Stimulated activated CD4-positive, alpha-beta T cell treated with anti-CD3 and anti-CD28 coated beads, Interleukin-1b, Interleukin-23, amount 100 ng/mL, for 48 hours (primary cell): Measurements from ENCODE around the gene TFDP2.
"Not testable (repeated sequence)": the region's sequence is repeated elsewhere in the genome, so short reads cannot be mapped to it uniquely, and the experiment has no call there.

Experiments used
- DNase-seq: peaks from one replicate; pipeline ENCODE4 v3.0.0-alpha.2; 2020

The TFDP2 gene

DNA sequence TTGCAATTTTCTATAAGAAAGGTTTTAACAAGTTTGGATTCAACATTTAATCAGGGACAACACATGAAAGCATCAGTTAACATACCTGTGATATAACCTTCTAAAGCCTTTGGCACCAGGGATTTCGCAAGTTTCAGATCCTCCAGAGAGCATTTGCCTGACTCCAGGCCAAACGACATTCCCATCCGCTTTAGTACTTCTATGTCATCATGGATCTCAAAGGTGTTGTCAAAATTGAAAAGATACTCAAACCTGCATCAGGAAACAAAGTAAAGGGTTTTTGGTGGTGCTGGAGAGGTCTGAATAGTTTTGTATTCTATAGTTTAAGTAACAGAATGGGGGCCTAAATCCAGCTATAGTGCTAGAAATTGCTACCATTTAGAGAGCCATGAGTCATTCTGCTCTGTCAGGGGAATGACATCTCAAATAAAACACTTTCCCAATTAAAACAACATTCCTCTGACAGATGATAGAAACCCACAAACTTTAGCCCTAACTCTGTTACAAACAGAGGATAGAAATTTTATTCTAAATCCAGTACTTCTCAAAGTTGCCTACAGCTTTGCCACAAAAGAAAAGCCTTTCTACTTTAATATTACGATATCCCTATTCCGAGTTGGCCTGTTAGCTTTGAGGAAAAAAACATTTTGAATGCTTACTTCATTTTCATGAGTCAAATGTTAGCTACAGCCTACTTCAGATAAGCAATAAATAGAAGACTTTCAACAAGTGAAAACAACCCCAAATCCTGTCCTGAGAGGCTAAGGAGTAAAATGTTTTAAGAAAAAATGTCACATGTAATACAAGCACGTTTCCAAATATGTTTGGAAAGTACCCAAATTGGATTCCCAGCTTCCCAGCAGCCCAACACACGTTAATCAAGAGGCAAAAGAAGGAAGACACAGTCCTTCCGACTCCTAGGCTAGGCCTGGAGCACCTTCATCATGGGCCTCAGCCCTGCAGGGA, 189.5 kb downstream of the TFDP2 start:
- DNase-seq = no peak

DNA sequence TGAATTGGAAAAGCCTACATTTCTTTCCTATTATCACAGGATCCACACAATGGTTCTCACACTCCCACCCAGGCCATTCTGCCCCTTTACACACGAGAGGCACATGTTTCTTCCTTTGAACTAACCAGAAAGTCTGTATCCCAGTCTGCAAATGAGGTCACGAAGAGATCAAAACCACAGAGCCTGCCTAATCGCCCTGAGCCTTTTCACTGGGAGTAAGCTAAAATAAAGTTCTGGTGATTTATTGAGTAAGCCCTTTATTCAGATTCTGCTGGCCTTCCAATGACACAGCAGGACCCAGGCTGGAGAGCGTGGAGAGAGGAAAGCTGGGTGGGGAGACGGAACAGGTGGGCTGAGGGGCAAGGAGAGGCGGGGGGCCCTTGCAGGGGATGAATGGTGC, 194.2 kb downstream of the TFDP2 start:
- no peak for DNase-seq

DNA sequence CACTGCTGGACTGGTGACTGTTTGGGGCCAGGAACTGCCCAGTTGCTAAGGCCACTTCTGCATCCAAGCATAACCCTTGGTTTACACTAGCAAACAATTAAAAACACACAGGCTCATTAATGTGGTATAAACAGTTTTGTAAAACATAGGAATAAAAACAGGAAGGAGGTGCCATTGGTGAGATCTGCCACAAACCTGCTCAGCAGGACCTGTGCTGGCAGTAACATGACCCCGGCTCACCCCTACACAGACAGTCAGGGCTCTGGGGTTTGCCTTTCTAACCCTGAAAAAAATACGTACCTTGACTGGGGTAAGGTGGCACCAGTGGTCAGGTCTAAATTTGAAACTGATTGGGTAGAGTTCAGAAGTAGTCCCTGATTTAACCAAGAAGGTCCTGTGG, 196.7 kb downstream of the TFDP2 start:
- DNase-seq = no peak

DNA sequence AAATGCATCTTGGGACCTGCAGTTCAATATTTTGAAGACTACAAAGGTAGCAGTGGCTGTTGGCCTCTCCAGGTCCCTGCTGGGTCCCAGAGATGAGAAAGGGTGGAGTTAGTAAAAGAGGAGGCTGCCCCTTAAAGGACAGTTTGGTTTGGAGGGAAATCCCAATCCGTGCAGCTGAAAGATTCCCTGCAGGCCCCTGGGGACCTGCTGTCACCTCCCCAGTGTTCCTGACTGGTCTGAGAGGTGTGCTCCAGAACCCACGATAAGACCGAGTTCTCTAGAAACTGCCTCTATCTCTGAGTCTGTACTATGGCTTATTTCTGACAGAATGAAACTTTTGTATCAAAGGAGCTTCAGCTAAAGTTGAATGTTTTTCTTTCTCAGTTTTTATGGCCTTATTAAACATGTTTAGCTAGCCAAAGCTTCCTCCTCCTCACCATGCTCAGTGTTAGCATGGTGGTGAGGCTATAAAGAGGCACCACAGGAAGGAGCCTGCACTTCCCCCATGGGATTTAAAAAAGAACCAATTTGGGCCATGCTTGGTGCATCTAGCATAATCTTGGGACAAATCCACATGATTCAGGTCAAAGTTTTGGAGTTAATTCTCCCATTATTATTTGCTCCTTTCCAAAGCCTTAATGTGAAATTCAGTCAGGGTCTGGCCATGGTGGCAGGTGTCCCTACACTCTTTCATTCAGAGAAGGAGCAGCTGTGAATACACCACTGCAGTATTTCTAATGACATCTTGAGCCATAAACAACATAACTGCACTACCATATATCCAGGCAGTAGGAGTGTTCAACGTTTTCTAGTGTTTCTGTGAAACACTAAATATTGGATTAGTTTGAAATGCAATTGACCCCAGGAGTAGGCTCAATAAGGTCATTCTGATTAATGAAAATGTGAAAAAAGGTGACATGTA, 198.5 kb downstream of the TFDP2 start:
- no peak for DNase-seq

DNA sequence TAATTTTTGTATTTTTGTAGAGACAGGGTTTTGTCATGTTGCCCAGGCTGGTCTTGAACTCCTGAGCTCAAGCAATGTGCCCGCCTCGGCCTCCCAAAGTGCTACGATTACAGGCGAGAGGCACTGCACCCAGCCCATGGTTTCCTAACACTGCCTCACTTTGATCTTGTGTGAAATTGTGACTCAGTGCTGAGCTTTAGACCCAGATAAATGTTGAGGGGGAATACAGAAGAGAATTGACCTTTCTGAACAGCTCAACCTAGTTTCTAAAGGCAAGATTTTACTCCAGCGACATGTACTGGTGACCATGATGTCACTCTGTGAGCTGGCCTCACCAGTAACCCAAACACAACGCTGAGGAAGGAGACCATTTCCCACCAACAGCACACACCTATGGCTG, 199.4 kb downstream of the TFDP2 start:
- no peak for DNase-seq

DNA sequence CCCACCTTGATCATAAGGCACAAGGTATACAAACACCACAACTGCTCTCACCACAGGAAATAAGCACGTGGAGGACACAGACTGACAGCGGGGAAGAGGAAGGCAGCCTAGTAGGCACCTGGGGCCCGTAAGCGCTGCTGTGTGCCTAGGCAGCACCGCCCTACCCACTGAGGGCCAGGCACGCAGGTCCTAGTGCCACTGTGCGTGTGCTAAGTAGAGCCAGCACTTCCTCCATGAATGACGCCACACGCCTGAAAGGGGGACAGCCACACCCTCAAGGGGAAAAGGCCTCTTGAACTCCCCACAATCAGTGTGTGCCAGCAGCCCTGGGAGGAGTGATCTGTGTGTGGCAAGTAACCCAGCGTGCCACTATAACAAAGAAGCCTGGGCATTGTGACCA, 199.9 kb downstream of the TFDP2 start:
- no peak for DNase-seq

DNA sequence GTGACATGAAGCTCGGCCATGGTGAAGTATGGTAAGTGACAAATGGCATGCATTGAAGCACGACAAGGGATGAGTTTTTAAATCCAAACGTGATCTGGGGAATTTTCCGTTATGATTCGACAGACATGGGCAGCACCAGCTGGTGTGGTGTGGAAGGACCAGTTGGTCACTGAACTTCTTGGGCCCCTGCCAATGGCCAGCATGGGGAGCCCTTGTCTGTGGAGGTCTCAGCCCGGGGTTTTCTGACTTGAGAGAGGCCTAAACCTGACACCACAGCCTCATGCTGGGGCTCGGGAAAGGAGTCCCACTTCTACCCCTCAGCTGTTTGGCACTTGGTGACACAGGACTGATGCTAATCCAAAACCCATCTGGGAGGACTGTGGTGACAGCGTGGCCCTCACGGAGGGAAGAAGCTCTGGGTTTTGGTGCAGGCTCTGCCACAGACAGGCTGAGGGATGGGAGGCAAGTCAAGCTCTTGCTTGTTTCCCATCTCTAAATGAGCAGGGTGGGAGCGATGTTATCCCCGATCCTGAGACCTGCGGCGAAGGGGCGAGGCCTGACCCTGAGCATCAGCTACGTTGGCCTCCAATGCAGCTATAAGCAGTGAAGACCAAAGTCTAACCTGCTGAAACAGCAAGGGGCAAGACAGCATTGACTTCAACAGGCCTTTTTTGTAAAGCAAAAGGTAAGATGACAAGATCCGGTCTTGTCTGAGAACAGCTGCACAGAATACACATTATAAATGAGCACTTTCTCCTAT, 203.4 kb downstream of the TFDP2 start:
- no peak for DNase-seq

DNA sequence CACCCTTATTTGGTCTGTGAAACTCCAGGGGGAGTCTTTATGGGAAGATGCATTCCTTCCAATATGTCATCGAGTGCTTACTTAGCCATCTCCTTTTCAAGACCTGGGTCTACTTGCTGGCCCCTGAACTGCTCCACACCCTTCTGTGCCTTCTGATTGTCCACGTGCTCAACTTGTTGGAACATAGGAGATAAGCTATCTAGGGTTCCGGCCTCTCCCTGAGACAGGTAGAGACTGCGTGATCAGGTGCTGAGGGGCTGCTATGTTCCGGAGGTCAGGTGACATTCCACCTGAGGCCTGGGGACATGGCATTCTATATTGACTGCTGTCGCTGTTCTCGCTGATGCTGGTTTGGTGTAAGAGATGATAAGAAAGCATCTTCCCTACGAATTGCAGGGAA, 207.3 kb downstream of the TFDP2 start:
- DNase-seq = no peak

DNA sequence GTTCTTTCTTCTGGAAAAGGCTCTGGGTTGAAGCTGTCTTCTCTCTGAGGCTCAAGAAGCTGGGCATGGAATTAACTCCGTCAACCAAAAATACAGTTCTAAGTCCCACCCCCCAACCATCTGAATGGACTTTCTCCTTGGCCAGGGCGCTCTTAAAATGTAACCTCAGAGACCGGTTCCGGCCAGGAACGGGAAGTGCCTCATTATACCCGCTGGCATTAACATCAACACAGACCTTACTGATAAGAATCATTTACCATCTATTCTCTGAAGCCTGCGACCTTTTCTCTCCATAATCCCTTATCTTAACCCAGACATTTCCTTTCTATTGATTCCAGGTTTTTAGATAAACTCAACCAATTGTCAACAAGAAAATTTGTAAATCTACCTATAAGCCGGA, 208.3 kb downstream of the TFDP2 start:
- DNase-seq = no peak

DNA sequence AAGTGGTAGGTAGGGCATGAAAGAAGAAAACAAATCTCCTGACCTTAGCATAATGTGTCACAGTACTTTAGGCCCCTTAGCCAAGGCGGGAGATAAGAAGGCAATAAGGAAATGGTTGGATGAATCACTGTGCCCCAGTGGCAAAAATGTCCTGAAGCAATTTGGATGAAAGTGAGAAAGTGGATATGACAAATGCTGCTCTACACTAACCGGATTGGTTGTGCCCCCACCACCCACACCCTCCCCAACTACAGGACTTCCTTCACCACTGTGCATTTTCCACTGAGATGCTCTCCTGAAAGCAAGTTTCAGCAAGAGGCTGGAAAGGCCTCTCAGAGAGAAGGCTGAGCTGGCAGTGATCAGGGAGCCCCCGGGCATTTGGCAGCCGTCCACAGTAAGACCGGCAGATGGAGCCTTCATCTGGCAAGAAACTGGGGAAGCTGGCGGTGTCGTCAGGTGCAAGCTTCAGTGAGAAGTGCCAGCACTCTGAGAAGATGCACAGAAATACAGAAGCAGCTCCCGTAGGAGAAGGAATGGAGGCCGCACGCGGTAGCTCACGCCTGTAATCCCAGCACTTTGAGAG, 209.1 kb downstream of the TFDP2 start:
- DNase-seq = peak; percentile 74

DNA sequence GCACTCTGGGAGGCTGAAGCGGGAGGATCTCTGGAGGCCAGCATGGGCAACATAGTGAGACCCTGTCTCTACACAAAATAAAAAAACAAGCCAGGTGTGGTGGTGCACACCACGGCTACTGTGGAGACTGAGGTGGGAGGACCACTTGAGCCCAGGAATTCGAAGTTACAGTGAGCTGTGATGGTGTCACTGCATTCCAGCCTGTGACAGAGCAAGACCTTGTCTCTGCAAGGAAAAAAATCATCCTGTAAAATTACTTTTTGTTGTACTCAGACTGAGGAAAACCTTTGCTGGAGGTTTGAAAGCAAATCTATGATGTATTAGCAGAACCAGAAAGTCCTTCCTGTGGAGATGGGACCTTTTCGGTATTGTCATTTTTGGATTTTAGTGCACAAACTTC, 209.6 kb downstream of the TFDP2 start:
- no peak for DNase-seq

DNA sequence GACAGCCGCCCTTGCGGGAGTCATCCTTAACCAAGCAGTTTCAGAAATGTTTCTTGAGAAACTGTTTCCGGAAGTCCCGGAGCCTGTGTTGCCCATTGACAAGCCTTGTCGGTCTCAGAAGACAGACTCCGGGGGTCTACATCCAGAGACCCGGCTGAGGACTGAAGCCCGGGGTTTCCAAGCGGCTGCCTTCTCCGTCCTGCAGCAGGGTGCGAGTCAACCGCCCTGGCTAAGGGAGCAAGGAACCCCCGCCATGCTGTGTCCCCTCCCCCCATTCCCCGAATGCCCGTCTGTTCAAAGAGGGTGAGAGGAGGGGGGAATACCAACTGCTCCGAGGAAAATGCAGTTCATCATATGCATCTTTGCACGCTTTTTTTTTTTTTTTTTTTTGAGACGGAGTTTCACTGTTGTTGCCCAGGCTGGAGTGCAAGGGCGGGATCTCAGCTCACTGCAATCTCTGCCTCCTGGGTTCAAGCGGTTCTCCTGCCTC, 211.3 kb downstream of the TFDP2 start:
- DNase-seq = no peak

DNA sequence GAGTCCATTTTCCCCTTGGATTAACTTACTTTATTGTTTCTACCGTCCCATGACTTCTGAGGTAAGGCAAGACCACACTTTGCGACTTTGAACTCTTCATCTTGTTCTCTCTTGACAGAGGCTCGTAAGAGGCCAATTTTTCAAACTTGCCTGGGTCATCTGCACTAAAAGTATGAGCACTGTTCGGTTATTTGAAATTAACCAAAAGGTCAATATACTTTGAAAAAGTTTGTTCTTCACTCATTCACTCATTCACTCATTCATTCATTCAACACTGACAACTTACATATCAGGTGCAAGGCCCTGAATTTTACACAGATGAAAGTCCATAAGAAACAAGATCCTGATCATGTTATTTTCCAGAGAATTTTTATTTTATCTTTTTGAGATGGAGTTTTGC, 215.0 kb downstream of the TFDP2 start:
- no peak for DNase-seq

DNA sequence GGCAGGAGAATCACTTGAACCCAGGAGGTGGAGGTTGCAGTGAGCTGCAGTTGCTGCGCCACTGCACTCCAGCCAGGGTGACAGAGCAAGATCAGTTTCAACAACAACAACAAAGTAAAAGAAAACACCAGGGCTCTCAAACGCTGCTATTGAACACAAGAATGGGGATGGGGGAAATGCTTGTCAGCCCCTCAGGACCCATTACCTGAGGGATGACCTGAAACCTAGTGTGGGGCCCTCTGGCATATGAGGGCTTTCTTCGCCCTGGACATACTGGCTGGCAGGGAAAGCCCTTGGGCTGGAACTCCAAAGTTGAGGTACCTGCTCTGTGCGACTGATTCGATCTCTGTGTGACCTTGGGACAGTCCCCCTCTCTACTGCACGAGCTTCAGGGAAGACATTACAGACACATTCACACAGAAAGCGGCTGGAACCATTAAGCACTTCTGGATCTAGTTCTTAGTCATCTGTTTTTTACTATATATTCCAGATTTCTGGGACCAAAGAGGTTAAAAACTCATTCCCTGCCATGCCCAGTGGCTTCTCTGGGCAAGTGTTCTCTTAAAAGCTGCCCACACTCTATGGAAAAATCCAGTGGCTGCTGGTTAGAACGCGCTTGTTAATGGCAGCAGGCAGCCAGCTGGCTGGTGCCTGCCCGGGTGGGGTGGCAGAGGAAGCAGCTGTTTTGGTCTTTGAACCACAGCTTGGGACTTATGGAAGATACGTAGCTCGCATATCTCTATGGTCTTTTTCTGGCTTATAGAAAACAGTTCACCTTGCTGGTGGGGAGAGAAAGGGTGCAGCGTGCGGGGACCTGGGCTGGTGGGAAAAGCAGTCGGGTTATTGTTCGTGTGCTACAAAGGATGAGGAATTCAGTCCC, 215.7 kb downstream of the TFDP2 start:
- no peak for DNase-seq

DNA sequence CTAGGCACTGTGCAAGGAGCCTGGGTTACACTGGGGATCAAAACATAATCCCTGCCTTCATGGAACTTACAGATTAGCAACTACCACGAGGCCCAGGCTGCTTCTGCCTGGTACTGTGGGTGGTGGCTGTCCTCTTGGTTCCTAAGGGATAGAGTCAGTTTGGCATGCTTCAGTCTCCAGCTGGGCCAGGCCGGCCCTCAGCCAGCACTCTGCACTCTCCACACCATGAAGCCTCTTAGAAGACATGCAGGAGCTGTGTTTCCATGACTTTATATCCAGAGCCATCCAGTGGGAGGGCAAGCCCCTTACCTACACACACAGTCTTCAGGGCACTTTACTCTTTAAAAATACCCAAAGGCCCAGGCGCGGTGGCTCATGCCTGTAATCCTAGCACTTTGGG, 218.5 kb downstream of the TFDP2 start:
- no peak for DNase-seq

DNA sequence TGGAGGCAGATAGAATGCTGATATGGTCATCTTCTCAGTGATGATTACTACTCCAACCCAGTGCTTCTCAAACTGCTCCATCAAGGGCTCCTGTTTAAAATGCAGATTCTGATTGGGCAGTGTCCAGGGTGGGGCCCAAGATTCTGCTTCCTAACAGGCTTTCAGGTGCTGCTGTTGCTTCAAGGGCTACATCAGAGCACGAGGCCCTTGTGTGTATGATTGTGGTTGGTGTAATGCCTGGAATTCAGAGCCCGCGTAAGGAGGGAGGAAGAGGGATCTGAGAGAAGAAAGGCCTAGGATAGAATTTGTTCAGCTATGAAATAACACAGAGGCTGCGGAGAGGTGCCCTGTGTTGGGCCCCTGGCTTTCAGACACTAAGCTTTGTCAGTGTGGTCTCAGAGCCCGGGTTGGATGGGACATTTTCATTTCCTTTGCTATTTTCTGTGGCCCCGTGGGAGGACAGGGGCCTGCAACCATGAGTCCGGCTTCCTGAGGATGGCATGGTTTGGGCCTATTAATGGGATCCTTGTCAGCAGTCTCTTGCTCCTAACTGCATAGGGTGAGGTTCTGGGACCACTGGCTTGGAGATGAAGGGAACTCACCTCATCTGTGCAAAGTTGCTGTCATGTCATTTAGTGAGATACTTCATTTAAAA, 219.9 kb downstream of the TFDP2 start:
- no peak for DNase-seq

DNA sequence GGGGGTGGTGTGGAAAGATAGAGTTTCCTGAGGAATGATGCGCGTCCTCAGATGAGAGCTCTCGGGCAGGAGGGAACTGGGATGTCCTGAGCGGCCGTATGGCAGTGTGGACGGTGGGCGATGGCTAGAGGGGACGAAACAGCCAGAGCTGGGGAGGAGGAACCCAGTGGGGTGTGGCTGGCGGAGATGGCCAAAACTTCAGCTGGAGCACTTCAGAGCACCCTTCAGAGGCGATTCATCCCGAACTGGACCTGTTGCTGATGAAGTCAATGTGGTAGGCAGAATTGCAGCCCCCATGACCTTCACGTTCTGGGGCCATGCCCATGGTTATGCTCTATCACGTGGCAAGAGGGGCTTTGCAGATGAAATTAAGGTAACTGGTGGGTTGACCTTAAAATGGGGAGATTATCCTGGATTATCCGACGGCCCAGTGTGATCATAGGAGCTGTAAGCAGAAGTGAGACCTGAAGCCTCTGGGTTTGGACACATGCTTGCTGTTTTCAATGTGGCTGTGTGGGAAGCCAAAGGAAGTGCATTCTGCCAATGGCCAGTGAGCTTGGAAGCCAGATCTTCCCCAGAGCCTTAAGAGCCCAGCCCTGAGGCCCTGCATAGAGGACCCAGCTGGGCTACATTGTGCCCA, 220.6 kb downstream of the TFDP2 start:
- no peak for DNase-seq

DNA sequence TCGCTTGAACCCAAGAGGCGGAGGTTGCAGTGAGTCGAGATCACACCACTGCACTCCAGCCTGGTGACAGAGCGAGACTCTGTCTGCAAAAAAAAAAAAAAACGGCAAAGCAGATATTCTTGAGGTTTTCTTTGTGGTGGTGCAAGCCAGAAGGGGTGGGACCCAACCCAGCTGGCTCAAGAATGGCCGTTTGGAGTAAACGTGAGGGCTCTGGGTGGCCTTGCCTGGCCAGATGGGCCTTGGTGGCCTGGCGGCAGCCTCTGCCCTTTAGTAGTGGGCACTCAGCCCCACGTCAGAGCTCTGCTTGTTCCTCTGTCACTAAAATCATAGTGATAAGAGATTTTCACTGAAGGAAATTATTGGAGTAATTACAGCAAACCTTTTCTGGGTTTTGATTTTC, 222.4 kb downstream of the TFDP2 start:
- no peak for DNase-seq

DNA sequence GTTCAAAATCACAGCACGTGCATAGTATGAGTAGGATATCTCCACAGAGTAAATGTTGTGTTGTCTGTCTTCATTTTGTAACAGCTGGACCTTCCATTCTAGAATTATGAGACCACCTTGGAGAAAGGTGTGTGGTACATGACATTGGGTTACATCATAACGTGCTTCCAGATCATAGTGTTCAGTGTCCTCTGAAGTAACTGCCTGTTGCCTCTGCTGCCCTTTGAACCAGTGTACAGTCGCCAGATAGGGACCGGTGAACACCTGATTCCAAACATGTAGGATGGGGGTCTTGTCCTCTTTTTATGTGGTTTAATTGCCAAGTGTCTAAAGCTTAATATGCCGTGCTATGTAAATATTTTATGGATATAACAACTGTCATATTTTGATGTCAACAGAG, 223.7 kb downstream of the TFDP2 start:
- not testable (repeated sequence) for DNase-seq

DNA sequence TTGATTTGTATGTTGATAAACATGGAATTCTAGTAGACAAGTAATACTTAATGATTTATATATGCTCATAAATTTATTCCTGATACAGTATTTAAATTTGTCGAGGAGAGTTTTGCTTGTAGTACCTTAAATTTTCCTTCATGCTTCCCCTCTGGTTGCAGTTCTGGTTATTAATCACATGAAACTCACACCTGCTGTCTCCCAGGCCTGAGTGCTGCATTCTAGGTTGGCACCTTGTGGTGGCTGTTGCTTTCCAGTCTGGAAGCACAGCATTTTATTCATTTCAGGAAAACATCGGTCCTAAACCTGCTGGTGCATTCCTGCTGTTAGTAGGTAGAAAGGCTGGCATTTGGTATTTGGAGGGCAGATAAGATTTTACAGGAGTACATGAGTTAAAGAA, 228.0 kb downstream of the TFDP2 start:
- DNase-seq = no peak
